HG03066 (cell line): ENCODE results near the gene RAET1G.
"Not testable (repeated sequence)": the region's sequence is repeated elsewhere in the genome, so short reads cannot be mapped to it uniquely, and the experiment has no call there.

ENCODE experiments used
- ATAC-seq: cut with Tn5 transposase; IDR thresholded peaks from one replicate; pipeline ENCODE4 v1.9.1; 2021; ENCODE audit warnings: low read depth; ENCODE audit not compliant: unreplicated experiment

Gene RAET1G

DNA sequence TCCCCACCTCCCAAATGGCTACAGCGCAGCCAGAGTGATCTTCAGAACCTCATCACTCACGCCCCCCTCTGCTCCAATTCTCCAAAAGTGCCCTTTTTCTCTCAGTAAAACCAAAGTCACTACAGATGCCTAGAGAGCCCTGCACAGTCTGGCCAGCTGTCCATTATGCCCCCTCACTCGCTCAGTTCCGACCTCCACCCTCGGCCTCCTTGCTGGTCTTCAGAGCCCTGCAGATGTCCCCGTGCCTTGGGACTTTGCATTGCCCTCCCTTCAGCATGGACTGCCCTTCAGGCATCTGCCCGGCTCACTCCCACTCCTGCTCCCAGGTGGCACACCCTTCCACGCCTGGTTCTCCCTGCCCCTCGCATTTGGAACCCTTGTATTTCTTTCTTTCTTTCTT, 24.0 kb downstream of the RAET1G start:
- ATAC-seq: no peak

DNA sequence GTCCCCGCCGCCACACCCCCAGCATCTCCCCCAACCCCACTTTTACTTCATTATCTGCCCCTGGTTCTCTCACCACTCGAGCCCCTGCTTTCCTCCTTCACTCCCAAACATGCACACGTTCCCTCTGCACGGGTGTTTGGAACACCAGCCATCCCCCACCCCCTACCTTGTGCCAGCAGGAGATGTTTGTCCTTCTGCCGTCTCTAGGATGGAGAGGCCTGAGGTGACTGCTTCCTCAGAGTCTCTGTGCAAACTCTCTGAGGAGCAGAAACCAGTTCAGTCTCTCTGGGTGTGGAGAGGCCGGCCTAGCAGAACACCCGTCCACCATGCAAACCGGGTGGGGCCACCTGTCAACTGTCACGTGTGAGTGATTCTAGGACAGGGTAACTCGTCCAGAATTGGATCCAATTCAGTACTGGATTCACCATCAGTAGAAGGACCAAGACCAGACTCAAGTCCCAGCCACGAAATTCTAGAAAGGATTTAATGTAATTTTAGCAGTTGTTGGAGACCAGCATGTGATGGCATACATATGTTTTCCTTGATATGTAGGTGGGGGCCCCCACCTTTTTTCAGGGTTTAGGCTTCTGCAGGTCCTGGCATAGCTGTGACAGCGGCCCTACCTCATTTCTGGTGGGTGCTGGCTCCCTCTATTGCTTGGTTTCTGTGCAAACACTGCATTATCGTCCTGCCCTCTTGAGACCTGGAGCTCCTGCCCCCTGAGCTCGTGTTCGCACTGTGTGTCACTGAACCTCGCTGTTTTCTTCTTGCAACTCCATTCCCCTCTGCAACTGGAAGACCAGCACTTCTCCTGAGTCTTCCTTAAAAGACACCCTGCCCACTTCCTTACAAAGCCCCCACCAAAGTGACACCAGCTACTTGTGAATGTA, 24.8 kb downstream of the RAET1G start, which contains the start of gene RAET1E:
Gene RAET1E (minus strand): TSS at position 259 of the 890 bp plus-strand sequence. CDS start 7,212 bp downstream, outside the sequence.
- no peak for ATAC-seq

DNA sequence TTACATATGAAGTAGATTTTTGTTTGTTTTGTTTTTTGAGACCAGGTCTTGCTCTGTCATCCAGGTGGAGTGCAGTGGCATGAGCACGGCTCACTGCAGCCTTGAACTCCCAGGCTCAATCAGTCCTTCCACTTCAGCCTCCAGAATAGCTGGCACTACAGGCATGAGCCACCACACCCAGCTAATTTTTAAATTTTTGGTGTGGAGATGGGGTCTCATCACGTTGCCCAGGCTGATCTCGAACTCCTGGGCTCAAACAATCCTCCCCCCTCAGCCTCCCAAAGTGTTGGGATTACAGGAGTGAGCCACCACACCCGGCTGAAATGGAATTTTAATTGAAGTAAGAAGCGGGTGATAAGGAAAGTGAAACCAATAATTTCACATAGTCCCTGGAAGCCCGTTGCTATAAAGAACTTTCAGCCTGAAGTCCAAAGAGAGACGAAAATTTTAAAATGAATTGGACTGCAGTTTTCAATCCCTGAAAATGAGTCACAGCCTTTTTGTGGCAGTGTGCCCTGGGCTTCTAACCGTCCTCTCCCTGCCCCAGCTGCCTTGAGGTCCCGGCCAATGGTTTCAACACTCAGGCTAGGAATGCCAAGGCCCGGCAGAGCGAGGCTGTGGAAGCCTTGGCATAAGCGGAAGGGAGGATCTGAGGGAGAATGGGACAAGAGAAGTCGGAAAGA, 25.8 kb downstream of the RAET1G start:
- ATAC-seq: no peak

DNA sequence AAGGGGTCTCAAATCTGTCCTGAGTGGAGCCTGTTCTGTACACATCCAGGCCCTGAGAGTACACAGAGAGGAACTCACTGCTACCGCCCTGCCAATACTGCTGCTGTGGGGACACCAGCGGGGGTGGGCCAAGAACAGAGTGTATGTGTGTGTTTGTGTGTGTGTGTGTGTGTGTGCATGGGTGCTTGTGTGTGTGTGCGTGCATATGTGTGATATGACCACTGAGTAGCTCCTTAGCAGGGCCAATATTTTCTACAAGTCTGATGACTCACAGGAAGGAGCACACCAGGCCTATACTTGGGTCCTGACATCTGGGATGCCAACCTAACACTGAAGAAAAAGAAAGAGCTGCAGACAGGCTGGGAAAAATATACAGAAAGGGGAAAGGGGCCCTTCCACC, 26.4 kb downstream of the RAET1G start:
- no peak for ATAC-seq

DNA sequence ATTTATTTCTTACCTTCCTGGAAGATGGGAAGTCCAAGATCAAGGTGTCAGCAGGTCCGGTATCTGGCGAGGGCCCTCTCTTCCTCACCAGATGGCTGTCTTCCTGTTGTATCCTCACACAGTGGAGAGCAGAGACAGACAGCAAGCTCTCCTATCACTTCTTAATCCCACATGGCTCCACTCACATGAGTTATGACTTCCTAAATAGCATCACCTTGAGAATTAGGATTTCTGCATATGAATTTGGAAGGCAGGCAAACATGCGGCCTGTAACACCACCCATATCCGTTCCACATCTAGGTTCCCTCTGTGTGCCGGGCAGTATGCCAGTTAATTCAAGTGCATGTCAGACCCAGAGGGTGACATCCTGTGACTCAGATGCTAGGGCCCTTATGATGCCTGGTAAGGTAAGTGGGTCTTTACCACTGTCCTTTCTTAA, 27.1 kb downstream of the RAET1G start:
- no peak for ATAC-seq

DNA sequence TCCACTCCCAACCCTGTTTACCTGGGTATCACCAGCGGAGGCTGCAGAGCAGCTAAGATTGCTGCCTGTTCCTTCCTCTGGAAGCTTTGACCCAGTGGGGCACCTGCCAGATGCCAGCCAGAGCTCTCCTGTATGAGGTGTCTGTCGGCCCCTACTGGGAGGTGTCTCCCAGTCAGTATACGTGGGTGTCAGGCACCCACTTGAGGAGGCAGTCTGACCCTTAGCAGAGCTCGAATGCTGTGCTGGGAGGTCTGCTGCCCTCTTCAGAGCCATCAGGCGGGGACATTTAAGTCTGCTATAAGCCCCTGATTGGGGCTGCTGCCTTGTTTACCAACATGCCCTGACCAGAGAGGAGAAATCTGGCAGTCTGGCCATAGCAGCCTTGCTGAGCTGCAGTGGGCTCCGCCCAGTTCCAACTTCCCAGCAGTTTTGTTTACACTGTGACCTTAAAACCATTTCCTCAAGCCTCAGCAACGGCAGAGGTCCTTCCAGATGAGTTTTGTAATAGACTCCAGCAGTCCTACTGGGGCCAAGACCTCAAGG, 27.8 kb downstream of the RAET1G start:
- ATAC-seq: no peak

DNA sequence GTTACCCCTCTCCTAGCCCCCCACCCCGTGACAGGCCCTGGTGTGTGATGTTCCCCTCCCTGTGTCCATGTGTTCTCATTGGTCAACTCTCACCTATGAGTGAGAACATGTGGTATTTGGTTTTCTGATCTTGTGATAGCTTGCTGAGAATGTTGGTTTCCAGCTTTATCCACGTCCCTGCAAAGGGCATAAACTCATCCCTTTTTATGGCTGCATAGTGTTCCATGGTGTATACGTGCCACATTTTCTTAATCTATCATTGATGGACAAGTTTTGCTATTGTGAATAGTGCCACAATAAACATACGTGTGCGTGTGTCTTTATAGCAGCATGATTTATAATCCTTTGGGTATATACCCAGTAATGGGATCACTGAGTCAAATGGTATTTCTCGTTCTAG, 31.1 kb downstream of the RAET1G start:
- ATAC-seq: not testable (repeated sequence)

DNA sequence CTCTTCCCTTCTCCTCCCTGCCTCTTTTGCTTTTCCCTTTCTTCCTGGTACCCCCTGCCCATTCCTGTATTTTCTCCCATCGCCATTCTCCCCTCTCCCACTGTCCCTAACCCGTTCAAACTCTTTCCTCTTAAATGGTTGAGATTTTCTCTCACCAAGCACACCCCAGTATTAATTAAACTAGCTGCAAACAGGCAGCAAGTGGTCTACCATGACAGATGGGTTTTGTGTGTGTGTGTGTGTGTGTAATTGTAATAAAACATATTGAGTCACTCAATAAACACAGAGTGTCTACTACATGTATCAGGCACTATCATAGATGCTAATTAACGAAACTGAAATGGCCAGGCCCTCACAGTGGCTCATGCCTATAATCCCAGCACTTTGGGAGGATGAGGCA, 31.7 kb downstream of the RAET1G start:
- no peak for ATAC-seq

DNA sequence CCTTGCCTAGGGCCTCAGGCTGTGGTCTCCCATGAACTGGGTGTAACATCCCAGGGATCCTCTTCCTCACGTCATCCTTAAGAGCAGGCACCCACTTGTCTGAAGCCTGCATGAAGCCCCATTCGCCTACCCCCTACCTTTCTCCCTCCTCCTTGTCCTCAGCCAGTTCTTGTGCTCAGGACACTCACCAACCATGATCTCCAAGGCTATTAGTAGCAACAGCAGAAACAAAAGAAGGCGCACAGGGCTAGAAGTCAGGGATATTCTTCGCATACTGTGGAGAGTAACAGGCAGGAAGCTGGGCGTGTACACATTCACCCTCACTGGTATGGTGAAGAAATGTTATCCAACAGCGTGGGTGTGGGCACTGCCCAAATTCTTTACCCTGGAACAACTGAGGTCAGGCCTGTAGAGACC, 32.3 kb downstream of the RAET1G start:
- no peak for ATAC-seq

DNA sequence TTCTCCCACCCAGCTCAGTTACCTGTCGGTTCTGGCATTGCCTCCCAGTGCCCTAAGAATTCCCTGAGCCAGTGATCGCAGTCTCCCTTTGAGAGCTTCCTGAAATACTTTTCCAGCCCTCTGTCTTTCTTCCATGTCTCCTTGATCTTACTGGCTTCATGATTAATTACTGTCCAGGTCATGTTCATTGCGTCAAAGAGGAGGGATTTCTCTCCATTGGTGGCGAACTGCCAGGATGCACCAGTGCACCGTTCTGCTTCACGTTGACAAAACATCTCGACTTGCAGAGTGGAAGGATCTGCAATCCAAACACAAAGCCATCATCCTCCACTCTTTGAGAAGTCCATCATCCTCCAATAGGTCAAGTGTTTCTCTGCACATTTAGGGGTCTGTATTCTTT, 33.6 kb downstream of the RAET1G start:
- ATAC-seq: no peak

DNA sequence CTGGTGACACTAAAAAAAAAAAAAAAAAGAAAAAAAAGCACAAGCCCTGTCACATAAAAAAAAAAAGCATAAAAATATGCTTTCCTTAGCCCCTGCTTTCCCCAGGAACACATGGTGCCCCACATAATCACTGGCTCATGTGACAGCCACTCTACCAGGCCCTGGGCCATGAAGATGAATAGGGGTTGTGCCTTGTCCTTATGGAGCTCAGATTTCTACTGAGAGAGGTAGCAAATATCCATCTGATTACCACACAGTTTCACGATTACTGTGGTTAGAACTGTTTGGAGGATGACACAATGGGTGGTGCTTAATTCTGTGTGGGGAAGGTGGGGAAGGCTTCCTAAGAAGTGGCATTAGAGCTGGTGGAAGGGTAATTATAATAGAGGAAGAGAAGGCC, 34.3 kb downstream of the RAET1G start:
- no peak for ATAC-seq

DNA sequence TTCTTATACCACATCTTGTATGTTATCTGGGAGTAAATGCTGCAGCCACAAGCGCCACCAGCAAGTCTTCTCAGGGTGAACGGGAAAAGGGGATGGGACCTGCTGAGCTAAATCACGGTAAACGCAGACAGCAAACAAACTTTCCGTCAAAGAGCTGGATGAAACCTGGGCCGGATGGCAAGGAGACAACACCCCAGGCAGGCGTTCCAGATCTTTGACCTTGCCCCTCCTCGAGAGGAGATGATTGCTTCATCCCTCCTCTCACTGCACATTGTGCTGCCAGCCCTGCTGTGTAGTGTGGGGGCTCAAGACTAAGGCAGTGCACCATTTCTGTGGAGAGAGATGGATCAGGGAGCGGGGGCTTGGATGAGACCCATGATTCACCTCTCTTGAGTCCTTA, 34.8 kb downstream of the RAET1G start:
- no peak for ATAC-seq

DNA sequence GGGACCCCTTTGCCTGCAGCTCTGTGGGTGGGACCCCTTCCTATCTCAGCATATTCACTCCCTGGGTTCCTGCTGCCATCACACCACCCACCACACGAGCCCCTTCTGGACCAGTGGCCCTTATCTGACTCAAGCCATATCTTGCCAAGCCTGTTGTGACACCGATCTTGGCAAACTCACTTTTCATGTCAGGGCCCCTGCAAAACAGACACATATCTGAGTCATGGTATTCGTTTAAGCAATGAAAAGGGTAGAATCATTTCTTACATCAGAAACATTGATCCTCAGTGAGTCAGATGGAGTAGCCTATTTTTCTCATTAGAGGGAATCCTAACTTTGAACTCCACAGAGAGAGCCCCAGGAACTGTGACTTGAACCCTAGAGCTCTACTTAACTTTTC, 35.6 kb downstream of the RAET1G start:
- ATAC-seq: no peak

DNA sequence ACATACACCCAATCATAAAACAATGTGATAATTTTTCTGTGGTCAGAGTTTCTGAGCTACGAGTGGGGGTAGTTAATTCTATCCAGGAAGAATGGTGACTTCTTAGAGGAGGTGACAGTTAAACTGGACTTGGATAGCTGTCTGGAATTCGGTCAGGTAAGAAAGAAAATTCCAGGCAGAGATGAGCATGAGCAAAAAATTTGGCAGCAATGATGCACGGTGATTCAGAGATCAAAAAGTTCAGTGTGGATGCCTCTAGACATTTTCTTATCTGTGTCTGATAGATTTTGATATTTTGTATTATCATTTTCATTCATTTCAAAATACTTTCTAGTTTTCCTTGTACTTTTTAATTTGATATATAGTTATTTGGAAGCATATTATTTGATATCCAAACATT, 37.0 kb downstream of the RAET1G start:
- ATAC-seq: no peak

DNA sequence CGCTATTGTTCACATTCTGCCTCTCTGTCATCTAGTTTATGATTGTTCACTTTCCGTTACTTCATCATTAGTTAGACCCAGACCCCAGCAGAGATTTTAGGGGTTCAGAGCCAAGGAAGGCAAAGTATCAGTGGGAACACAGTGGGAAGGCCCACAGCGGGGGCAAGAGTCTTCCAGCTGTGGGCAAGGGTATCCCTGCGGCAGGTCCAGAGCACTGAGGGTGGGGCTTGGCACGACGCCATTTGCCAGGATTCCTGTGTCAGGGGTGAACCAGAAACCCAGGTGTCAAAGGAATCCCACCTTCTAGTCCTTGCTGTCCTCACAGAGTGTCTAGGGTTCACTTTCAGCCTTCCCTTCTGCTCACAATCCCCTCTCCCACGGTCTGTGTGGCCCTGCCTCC, 38.3 kb downstream of the RAET1G start:
- no peak for ATAC-seq

DNA sequence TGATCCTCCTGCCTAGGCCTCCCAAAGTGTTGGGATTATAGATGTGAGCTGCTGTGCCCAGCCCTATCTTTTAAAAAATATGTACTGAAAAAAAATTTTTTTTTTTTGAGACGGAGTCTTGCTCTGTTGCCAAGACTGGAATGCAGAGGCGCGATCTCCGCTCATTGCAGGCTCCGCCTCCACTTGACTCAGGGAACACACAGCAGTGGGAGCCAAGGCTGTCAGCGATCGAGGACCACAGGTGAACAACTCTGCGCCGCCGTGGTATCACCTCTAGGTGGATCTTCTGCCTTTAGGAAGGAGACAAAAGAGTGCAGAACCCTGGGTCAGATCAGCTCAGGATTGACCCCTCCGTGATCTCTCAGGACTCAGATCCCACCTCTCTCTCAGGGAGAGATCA, 38.7 kb downstream of the RAET1G start:
- no peak for ATAC-seq

DNA sequence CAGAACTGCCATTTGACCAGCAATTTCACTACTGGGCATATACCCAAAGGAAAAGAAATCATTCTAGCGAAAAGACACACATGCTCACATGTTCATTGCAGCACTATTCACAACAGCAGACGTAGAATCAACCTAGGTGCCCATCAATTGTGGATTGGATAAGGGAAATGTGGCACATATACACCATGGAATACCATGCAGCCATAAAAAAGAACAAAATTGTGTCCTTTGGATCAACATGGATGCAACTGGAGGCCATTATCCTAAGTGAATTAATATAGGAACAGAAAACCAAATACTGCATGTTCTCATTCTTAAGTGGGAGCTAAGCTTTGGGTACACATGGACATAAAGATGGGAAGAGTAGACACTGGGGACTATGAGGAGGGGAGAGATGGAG, 41.1 kb downstream of the RAET1G start:
- ATAC-seq: no peak

DNA sequence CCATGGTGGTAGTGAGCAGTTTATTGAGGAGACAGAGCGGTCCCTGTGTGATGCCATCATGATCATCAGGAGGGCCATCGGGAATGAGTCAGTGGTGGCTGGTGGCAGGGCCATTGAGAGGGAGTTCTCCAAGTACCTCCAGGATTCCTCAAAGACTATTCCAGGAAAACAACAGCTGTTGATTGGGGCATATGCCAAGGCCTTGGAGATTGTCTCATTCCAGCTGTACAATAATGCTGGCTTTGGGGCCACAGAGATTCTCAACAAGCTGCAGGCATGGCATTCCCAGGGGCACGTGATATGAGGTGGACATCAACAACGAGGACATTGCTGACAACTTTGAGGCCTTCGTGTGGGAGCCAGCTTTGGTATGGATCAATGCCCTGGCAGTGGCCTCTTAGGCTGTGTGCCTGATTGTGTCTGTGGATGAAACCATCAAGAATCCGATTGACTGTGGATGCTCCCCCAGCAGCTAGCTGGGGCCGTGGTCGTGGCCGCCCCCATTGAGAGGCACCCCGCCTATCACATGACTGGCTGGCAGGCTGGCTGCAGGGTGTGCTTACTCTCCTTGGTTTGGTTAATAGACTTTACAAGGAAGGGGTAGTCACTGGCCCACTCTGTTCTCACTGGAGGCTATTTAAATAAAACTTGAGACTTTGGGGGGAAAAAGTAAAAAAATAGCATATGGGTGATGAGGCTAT, 41.7 kb downstream of the RAET1G start:
- no peak for ATAC-seq

DNA sequence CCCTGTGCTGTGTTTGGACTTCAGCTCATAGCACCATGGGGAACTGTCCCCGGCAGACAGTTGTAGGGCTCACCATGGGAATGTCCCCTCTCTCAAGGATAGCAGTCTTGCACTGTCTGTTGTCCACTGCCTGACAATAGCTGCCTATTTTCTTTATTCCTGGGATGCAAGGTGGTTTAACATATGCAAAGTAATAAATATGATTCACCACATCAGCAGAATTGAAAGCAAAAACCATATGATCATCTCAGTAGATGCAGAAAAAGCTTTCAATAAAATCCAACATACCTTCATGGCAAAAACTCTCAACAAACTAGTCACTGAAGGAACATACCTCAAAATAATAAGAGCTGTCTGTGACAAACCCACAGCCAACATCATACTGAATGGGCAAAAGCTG, 45.3 kb downstream of the RAET1G start:
- no peak for ATAC-seq

DNA sequence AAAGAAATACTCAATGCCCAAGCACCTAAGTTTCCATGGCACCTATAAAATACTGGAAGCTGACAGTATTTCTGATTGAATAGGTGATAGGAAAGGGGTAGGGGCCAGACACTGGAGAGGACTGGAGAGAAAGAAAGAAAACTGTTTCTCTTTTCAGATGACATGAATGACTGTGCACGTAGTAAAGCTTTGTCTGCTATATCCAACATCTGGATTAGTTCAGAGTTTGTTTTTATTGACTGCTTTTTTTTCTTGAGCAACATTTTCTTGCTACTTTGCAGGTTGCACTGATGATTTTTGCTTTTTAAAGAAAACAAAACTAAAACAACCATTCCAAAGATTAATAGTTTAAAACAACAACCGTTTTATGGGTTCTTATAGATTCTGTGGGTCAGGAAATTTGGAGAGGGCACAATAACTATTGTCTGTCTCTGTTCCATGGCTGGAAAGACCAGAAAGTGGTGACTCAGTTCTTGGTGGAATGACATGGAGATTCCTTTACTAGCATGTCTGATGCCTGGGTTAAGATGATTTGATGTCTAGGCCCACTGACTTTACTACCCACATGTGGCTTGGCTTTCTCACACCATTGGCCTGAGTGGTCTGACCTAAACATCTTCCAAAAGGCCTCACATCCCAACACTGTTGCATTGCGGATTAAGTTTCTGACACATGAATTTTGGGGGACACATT, 46.5 kb downstream of the RAET1G start:
- no peak for ATAC-seq
